Smooth muscle cell of the pulmonary artery (primary cell): ENCODE measurements around the gene PRKACB. TPM values are rescaled to one million over a fixed set of nuclear protein-coding genes. Genes with fewer than 3 reads are reported as not detected.

ENCODE experiments used
- total RNA-seq: library from RNA; depleted of rRNA; stranded (reverse); fragments of >200 nt; gene quantifications from 2 replicates; pipeline ENCODE4 v1.2.3, GENCODE V29; 2014

Gene PRKACB
- total RNA-seq: 24.9 and 28.8 TPM in 2 replicates

DNA sequence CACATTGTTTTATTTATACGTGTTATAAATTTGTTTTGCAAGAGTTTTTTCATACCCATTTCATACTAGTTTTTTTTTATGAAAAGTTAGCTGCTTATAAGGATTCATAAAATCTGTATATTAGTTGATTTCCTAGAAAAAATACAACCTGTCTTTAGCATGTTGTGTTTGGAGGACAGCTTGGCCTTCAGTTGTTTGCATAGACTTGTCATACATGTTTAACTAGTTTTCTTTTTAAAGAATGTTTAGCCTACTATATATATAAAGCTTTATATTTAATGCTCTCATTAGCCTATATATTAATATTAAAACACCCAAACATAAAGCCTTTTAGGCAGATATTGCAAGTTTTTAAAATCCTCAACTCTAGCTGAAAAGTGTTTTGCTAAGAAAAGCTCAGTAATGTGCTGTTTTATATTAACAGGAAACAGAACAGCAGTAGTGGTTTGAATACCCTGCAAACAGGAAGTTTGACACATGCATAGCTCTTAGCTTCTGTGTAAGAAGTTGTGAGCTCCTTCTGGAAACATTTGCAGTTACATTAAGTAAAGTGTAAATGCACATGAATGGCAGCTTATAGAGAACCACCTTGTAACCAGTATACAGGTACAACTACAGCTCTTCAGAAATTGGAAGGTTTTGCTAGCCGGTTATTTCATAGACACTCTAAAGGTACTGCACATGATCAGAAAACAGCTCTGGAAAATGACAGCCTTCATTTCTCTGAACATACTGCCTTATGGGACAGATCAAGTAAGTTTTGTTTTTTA, at the start of gene PRKACB:
PRKACB (plus strand) TSS at position 476 of the 770 bp plus-strand sequence; CDS start at position 567, 91 bp downstream.

Other genes with a start within 250 kb of the PRKACB start
- 19.1 and 26.0 TPM in 2 replicates for gene TTLL7, start 145.1 kb upstream of the PRKACB start, total RNA-seq
- 0.36 and 0.52 TPM in 2 replicates for gene SAMD13, start 157.4 kb downstream of the PRKACB start, total RNA-seq